ENCODE data around the gene PTGER3. TPM values are rescaled to one million over a fixed set of nuclear protein-coding genes. Genes with fewer than 3 reads are reported as not detected.

PTGER3 gene
- total and polyA plus RNA-seq, 9 donors, result 0.86 to 8.9 (median 3.5) TPM

GRCh38 chr1:71086331-71086730, 38.7 kb upstream of the PTGER3 start:
- Histone ChIP-seq H3K4me1 (ENCODE audit: insufficient read depth) (peaks cover 4% of the 10 kb centered on the region), H3K4me3 (no peak overlapping the region), H3K36me3 (no peaks in the 10 kb centered on the region), H3K9me3 (no peaks in the 10 kb centered on the region), H3K27me3 (no peaks in the 10 kb centered on the region), H3K27ac (no peak overlapping the region)
- WGBS, 3 donors, result 79 to 87% (median 85%) methylated on average over 1 of the region's 1 CpG
- TF ChIP-seq POLR2A (IDR thresholded peaks at IDR 0.05), result no peak
- no peak for TF ChIP-seq CTCF (IDR thresholded peaks at IDR 0.05)
- TF ChIP-seq EP300 (IDR thresholded peaks at IDR 0.05), result no peak
- intact Hi-C loops (cut with DNase I), result no loop called here
- no peak for DNase-seq

- TF ChIP-seq CTCF (IDR thresholded peaks at IDR 0.05), result no peak
- no peak overlapping the region for H3K27ac ChIP-seq
- H3K36me3 ChIP-seq, result no peaks in the 10 kb centered on the region
- no peaks in the 10 kb centered on the region for H3K27me3 ChIP-seq
- no peak for DNase-seq
- H3K9me3 ChIP-seq, result no peaks in the 10 kb centered on the region
- intact Hi-C loops (cut with DNase I), result no loop called here
- peaks cover 3% of the 10 kb centered on the region for H3K4me1 ChIP-seq (ENCODE audit: insufficient read depth)
- WGBS, 3 donors, result 41 to 50% (median 47%) methylated on average over 2 of the region's 2 CpGs
- no peak overlapping the region for H3K4me3 ChIP-seq
Observed at GRCh38 chr1:71083271-71083670, 35.7 kb upstream of the PTGER3 start.

- Histone ChIP-seq H3K36me3 (no peaks in the 10 kb centered on the region), H3K4me3 (peak overlapping the region; percentile 94), H3K4me1 (ENCODE audit: insufficient read depth) (peaks cover 3% of the 10 kb centered on the region), H3K27me3 (no peaks in the 10 kb centered on the region), H3K27ac (peak overlapping the region in 1 of 2 donors; percentile 84), H3K9me3 (no peaks in the 10 kb centered on the region)
- 10 to 15% (median 11%) methylated on average over 7 of the region's 7 CpGs for WGBS, 3 donors
- no peak for TF ChIP-seq EP300 (IDR thresholded peaks at IDR 0.05)
- no peak for TF ChIP-seq CTCF (IDR thresholded peaks at IDR 0.05)
- no peak for TF ChIP-seq POLR2A (IDR thresholded peaks at IDR 0.05)
- DNase-seq, result peak in 3 of 5 donors; percentile 24 to 48 (median 37)
- intact Hi-C loops (cut with DNase I), result no loop called here
Observed at GRCh38 chr1:71081697-71082080, 34.1 kb upstream of the PTGER3 start.

- 0 to 1% (median 0%) methylated on average over 33 of the region's 33 CpGs for WGBS, 3 donors
Observed at GRCh38 chr1:71080739-71081696, 33.4 kb upstream of the PTGER3 start, which contains the start of gene ZRANB2. ZRANB2 (minus strand) TSS chr1:71081035; CDS start chr1:71080995, 40 bp downstream.

More at GRCh38 chr1:71080739-71081696, 33.4 kb upstream of the PTGER3 start, which contains the start of gene ZRANB2:
- intact Hi-C loops (cut with DNase I), result no loop called here
- Histone ChIP-seq H3K4me1 (ENCODE audit: insufficient read depth) (peaks cover 3% of the 10 kb centered on the region), H3K4me3 (peak within 1 kb of the TSS; percentile 94), H3K36me3 (no peaks in the 10 kb centered on the region), H3K27ac (peak within 1 kb of the TSS; percentile 48 to 84), H3K9me3 (no peaks in the 10 kb centered on the region), H3K27me3 (no peaks in the 10 kb centered on the region)
- no peak for TF ChIP-seq EP300 (IDR thresholded peaks at IDR 0.05)
- TF ChIP-seq CTCF (IDR thresholded peaks at IDR 0.05), result peak; percentile 27 to 56 (median 48)
- TF ChIP-seq POLR2A (IDR thresholded peaks at IDR 0.05), result peak; percentile 55
- peak; percentile 88 to 92 (median 90) for DNase-seq

Data from ovary (tissue), 9 donors.